Activated CD4-positive, CD25-positive, alpha-beta regulatory T cell treated with anti-CD3 and anti-CD28 coated beads, Interleukin-2, amount 50 U/mL, for 24 hours (primary cell): Measurements from ENCODE around the gene SCAF4.
"Not testable (repeated sequence)": the region's sequence is repeated elsewhere in the genome, so short reads cannot be mapped to it uniquely, and the experiment has no call there.

ENCODE experiments used
- ATAC-seq, 2 donors: fragments of 150-1000 bp; cut with Tn5 transposase; one replicate each; pipeline ENCODE4 v1.10.0; 2021; ENCODE audit warnings: mild to moderate bottlenecking in 1 of 2, moderate library complexity in 1 of 2

SCAF4 gene

DNA sequence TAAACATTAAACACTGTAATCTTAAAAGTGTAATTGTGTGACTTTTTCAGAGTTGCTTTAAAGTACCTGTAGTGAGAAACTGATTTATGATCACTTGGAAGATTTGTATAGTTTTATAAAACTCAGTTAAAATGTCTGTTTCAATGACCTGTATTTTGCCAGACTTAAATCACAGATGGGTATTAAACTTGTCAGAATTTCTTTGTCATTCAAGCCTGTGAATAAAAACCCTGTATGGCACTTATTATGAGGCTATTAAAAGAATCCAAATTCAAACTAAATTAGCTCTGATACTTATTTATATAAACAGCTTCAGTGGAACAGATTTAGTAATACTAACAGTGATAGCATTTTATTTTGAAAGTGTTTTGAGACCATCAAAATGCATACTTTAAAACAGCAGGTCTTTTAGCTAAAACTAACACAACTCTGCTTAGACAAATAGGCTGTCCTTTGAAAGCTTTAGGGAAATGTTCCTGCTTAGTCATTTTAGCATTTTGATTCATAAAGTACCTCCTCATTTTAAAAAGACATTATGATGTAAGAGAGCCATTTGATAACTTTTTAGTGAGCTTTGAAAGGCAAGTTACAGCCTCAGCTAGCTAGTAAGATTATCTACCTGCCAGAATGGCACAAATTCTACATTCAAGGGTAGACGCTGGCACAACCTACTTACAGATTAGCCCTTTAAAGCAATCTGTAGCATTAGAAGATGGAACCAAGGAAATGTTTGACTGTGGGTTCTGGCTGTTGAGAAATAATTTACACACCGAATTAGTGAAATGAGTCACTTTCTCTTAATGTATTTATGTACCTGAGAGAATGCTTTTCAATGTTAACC is 63.0 kb downstream of the SCAF4 start:
- peak; percentile 72 to 75 for ATAC-seq

DNA sequence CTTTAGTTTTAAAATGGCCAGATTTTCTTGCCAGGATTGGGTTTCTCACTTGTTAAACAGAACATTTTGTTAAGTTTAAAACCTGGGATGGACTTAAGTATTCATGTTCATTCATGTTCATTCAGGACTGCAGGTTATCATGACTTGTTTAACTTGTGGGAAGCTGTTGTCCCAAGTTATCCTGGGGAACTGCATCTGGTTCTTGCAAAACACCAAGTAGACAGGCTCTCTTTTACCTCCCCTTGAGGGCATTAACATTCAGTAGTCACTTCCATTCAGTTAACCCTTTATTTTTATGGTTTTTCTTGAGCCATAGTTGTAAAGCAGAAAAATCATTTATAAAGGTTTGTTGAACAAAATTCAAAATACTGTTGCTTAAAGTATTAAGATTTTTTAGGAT is 64.3 kb downstream of the SCAF4 start:
- ATAC-seq = no peak

DNA sequence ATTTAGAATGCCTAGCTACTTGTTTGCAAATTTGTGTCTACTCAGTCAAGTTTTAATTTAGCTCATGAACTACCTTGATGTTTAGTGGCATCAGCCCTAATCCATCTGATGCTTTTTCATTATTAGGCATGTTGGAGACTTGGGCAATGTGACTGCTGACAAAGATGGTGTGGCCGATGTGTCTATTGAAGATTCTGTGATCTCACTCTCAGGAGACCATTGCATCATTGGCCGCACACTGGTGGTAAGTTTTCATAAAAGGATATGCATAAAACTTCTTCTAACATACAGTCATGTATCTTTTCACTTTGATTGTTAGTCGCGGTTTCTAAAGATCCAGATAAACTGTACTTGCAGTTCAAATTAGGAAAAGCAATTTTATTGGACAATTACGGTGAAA is 64.8 kb downstream of the SCAF4 start:
- no peak for ATAC-seq

DNA sequence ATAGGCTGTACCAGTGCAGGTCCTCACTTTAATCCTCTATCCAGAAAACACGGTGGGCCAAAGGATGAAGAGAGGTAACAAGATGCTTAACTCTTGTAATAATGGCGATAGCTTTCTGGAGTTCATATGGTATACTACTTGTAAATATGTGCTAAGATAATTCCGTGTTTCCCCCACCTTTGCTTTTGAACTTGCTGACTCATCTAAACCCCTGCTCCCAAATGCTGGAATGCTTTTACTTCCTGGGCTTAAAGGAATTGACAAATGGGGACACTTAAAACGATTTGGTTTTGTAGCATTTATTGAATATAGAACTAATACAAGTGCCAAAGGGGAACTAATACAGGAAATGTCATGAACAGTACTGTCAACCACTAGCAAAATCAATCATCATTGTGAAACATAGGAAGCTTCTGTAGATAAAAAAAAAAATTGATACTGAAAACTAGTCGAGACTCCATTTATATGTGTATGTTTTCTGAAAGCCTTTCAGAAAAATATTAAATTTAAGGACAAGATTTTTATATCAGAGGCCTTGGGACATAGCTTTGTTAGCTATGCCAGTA is 65.4 kb downstream of the SCAF4 start:
- no peak for ATAC-seq

DNA sequence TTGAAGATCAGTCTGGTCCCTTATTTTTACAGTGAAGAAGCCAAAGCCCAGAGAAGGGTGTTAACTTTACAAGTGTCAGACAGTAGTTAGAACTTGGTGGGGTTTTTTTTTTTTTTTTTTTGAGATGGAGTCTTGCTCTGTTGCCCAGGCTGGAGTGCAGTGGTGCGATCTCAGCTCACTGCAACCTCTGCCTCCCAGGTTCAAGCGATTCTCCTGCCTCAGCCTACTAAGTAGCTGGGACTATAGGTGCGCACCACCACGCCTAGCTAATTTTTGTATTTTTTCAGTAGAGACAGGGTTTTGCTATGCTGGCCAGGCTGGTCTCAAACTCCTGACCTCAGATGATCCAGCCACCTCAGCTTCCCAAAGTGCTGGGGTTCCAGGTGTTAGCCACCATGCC is 66.0 kb downstream of the SCAF4 start:
- ATAC-seq = not testable (repeated sequence)

DNA sequence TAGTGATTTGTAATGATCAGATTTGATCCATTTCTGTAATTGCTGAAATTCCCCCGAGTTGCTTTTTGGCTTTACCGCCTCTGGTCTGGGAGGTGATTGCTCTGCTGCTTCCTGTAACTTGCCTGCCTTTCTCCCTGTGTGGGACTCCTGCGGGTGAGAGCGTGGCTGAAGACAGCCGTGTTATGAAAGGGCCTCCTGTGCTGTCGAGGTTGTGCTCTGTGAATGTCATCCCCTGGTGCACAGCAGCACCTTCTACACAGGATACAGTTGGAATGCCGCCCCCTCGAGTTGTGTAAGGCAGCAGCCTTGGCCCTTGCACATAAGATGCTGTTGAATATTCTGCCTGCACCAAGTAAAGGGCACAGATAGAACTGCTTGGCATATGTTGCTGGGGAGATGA is 66.5 kb downstream of the SCAF4 start:
- ATAC-seq = no peak

DNA sequence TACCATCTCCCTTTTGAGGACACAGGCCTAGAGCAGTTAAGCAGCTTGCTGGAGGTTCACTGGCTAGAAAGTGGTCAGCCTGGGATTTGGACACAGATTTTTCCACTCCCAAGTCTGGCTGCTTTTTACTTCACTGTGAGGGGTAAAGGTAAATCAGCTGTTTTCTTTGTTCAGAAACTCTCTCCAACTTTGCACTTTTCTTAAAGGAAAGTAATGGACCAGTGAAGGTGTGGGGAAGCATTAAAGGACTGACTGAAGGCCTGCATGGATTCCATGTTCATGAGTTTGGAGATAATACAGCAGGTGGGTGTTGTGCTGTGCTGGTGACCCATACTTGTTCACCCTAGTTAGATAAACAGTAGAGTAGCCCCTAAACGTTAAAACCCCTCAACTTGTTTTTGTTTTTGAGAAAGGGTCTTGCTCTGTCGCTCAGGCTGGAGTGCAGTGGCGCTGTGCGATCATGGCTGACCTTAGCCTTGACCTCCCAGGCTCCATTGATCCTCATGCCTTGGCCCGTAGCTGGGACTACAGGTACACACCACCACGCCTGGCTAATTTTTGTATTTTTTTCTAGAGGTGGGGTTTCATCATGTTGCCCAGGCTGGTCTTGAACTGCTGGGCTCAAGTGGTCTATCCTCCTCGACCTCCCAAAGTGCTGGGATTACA is 68.2 kb downstream of the SCAF4 start:
- no peak for ATAC-seq

DNA sequence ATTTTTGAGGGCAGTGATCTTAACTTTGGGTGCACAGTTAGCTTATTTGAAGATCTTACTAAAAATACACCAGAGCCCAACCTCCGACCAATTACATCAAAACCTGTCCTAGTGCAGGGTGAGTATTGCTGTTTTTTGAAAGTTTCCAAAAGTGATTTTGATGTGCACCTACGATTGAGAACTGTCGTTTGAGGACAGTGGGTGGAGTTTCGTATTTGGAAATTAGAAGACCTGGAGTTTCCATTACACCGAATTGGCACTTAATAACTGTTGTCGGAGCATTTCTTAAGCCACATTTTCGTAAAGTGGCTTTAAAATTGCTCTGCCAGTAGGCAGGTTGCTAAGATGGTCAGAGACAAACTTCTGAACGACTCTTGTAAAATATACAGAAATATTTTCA is 71.3 kb downstream of the SCAF4 start:
- no peak for ATAC-seq

DNA sequence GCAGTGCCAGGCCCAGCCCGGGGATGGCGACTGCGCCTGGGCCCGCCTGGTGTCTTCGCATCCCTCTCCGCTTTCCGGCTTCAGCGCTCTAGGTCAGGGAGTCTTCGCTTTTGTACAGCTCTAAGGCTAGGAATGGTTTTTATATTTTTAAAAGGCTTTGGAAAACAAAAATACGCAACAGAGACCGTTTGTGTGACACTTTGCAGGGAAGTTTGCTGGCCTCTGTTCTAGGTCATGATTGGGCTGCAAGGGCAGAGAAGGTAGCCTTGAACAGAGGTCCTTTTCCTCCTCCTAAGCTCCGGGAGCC is 71.7 kb downstream of the SCAF4 start:
- ATAC-seq = peak in 1 of 2 donors; percentile 7

DNA sequence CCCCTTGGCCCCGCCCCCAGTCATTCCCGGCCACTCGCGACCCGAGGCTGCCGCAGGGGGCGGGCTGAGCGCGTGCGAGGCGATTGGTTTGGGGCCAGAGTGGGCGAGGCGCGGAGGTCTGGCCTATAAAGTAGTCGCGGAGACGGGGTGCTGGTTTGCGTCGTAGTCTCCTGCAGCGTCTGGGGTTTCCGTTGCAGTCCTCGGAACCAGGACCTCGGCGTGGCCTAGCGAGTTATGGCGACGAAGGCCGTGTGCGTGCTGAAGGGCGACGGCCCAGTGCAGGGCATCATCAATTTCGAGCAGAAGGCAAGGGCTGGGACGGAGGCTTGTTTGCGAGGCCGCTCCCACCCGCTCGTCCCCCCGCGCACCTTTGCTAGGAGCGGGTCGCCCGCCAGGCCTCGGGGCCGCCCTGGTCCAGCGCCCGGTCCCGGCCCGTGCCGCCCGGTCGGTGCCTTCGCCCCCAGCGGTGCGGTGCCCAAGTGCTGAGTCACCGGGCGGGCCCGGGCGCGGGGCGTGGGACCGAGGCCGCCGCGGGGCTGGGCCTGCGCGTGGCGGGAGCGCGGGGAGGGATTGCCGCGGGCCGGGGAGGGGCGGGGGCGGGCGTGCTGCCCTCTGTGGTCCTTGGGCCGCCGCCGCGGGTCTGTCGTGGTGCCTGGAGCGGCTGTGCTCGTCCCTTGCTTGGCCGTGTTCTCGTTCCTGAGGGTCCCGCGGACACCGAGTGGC is 72.2 kb downstream of the SCAF4 start, which contains the start of gene SOD1:
SOD1 (plus strand) TSS at position 158 of the 723 bp plus-strand sequence; CDS start at position 235, 77 bp downstream.
- ATAC-seq = peak; percentile 90 to 93

DNA sequence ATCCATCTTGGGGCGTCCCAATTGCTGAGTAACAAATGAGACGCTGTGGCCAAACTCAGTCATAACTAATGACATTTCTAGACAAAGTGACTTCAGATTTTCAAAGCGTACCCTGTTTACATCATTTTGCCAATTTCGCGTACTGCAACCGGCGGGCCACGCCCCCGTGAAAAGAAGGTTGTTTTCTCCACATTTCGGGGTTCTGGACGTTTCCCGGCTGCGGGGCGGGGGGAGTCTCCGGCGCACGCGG is 72.7 kb downstream of the SCAF4 start:
- ATAC-seq = peak in 1 of 2 donors; percentile 58

DNA sequence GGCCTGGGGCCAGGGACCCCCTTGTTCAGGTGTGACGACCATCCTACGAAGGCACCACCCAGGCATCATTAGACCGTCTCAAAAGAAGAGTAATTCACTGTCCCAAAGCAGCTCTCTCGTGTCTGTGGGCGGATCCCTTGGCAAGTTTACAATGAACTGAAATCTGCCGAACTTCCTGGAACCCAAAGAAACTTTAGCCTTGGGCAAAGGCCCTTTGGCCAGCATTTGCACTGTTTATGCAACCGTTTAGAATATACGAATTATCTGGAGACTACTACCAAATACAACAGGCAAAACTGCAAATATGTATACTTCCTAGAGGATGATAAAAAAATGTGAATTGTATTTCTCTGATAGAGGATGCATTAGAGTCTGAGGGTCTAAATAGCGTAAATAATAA is 73.9 kb downstream of the SCAF4 start:
- no peak for ATAC-seq

DNA sequence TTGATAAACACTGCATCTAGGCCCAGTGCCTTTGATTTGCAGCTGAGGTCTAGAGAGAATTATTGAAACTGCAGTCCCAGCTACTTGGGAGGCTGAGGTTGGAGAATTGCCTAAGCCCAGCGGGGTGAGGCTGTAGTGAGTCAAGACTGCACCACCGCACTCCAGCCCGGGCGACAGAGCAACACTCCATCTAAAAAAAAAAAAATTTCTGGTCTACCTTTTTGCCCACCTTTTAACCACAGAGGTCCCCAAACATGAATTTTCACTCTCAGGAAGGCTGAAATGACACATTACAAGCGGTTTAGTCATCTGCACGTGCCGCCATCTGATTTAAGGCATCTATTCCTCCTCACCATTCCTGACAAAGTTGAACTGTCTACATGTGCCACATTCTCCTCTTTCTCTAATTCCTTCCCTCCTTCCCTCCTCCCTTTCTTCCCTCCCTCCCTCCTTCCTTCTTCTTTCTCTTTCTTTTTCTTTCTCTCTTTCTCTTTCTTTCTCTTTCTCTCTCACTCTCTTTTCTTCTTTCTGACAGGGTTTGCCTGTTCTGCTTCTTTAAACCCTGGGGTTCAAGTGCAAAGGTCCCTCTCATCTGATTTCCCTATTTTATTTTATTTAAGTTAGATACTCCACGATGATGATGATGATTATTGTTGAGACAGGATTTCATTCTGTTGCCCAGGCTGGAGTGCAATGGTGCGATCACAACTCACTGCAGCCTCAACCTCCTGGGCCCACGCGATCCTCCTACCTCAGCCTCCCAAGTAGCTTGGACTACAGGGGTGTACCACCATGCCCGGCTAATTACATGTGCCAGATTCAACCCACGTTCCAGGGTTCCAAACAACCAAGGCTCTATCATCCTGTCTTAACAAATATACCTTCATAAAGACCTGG is 75.5 kb downstream of the SCAF4 start:
- ATAC-seq = peak; percentile 29 to 34

DNA sequence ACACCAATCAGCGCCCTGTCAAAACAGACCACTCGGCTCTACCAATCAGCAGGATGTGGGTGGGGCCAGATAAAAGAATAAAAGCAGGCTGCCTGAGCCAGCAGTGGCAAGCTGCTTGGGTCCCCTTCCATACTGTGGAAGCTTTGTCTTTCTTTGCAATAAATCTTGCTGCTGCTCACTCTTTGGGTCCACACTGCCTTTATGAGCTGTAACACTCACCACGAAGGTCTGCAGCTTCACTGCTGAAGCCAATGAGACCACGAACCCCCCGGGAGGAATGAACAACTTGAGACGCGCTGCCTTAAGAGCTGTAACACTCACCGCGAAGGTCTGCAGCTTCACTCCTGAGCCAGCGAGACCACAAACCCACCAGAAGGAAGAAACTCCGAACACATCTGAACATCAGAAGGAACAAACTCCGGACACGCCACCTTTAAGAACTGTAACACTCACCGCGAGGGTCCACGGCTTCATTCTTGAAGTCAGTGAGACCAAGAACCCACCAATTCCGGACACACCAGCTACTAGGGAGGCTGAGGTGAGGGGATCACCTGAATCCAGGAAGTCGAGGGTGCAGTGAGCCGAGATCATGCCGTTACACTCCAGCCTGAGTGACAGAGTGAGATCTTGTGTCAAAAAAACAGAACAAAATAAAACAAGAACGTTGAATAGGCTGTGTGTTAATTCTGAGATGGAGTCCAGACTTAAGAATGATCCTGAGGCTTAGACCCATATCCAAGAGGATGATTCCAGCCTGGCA is 76.9 kb downstream of the SCAF4 start:
- not testable (repeated sequence) for ATAC-seq

DNA sequence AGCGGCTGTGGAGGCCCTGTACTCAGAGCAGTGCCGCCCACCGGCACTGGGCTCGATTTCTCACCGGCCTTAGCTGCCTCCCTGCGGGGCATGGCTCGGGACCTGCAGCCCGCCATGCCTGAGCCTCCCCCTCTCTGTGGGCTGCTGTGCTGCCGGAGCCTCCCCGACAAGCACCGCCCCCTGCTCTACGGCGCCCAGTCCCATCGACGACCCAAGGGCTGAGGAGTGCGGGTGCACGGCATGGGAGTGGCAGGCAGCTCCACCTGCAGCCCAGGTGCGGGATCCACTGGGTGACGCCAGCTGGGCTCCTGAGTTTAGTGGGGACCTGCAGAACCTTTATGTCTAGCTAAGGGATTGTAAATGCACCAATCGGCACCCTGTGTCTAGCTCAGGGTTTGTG is 77.6 kb downstream of the SCAF4 start:
- ATAC-seq = no peak

DNA sequence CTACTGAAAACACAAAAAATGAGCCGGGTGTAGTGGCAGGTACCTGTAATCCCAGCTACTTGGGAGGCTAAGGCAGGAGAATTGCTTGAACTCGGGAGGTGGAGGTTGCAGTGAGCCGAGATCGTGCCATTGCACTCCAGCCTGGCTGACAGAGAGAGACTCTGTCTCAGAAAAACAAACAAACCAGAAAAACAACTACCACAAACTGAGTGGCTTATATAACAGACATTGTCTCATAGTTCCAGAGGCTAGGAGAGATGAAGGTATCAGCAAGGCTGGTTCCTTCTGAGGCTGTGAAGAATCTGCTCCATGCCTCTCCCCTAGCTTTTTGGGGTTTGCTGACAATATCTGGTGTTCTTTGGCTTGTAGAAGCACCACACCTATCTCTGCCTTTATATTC is 80.4 kb downstream of the SCAF4 start:
- ATAC-seq = not testable (repeated sequence)

DNA sequence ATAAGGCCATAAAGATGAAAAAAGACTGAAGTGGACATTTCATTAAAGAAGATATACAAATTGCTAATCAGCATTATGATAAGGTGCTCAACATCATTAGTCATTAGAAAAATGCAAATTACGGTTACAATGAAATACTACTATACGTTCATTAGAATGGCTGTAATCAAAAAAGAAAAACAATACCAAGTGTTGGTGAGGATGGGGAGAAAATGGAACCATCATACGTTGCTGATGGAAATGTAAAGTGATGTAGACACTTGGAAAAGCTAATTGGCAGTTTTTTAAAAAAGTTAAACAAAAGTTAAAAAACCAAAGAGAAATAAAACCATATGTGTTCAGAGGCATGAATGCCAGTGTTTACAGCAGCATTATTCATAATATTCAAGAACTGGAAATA is 81.0 kb downstream of the SCAF4 start:
- no peak for ATAC-seq

DNA sequence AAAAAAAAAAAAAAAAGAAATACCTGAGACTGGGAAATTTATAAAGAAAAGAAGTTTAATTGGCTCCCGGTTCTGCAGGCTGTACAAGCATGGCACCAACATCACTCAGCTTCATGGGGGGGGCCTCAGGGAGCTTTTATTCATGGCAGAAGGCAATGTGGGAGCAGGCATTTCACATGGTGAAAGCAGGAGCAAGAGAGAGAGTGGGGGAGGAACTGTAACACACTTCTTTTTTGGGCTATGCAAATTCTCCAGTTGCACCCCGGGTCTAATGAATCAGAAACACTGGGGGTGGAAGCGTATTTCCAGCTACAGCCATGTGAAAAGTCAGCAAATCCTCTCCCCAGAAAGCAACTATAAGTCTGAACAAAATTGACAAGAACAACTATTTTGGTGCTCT is 84.3 kb downstream of the SCAF4 start:
- ATAC-seq = no peak

DNA sequence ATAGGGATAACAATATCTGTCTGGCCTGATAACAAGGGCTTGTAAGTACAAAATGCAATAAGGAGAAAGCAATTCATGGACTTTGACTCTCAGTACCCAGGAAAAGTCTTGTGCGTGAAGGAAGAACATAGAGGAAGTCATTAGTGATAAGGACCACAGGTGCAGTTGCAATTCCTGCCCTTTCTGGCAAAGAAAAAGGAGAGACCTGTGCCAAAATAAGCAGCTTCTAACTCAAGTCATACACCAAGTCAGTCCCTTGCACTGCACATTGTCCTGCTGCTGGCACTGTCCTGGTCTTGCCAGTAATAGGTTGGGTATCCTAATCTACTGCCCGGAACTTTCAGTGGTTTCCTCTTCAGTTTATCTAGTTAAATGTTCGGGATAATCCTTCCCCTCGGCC is 87.3 kb downstream of the SCAF4 start:
- ATAC-seq = no peak

DNA sequence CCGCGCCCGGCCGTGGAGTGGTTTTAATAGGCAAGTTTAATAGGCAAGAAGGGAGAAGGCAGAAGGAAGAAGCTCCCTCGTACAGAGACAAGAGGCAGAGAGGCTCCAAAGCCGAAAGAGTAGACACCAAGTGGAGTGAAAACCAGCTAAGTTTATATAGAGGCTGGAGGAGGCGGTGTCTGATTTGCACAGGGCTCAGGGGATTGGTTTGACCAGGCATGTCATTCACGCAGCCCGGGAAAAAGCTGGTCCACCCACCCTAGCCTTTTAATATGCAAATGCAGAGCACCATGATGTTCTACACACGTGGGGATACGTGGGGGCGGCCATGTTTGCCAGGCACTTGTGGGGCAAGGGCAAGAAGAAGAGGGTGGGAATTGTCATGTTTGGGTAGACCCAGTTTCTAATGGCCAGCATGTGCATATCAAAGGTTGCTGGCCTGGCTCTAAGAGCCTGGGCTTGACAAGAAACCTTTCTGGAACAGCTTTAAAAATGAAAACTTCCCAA is 90.4 kb downstream of the SCAF4 start:
- ATAC-seq = no peak

DNA sequence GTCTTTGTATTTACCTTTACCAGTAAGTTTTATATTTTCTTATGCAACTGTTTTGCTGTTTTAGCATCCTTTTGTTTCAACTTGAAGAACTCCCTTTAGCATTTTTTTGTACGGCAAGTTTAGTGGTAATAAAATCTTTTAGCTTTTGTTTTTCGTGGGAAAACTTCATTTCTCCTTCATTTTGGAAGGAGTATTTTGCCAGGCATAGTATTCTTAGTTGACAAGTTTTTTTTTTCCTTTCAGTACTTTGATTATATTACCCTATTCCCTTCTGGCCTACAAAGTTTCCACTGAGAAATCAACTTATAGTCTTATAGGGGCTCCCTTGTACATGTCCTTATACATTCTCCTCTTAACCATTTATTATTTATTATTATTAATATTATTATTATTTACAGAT is 95.0 kb downstream of the SCAF4 start:
- ATAC-seq = no peak

DNA sequence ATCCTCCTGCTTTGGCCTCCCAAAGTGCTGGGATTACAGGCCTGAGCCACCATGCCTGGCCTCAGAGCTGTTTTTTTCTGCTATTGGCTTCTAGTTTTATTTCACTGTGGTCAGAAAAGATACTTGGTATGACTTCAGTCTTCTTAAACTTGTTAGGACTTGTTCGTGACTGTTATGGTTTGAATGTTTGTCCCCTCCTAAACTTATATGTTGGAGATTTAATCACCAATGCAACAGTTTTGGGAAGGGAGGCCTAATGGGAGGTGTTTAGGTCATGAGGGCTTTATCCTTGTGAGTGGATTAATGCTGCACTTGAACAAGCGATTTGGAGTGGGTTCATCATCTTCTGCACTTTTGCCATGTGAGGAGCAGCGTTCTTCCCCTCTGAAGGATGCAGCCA is 96.9 kb downstream of the SCAF4 start:
- ATAC-seq = no peak
